Liver (tissue), 9 donors: ENCODE data around the gene SMOC2. TPM values are rescaled to one million over a fixed set of nuclear protein-coding genes. Genes with fewer than 3 reads are reported as not detected.

ENCODE experiments used
- DNase-seq: peaks from one replicate; pipeline ENCODE4 v3.0.0-alpha.2; 2017; ENCODE audit warnings: low spot score
- H3K27ac ChIP-seq, 2 donors: one replicate each; pipeline ENCODE4 v1.7.0; 2013; ENCODE audit warnings: inconsistent platforms in 2 of 2, low read length in 2 of 2, control low read depth in 1 of 2, low read depth in 1 of 2, mild to moderate bottlenecking in 1 of 2
- H3K27me3 ChIP-seq, 4 donors: one replicate each; pipeline versions ENCODE4 v1.6.1 to v1.7.0; 2013; ENCODE audit warnings: low read length in 3 of 4, inconsistent platforms in 1 of 4, mild to moderate bottlenecking in 1 of 4, moderate library complexity in 1 of 4; ENCODE audit not compliant: control insufficient read depth in 4 of 4, insufficient read depth in 4 of 4
- H3K36me3 ChIP-seq, 4 donors: one replicate each; pipeline versions ENCODE4 v1.6.1 to v1.7.0; 2013; ENCODE audit warnings: low read length in 3 of 4, mild to moderate bottlenecking in 3 of 4, low read depth in 1 of 4, moderate library complexity in 1 of 4; ENCODE audit not compliant: control insufficient read depth in 4 of 4, insufficient read depth in 3 of 4
- H3K4me1 ChIP-seq, 4 donors: one replicate each; pipeline versions ENCODE4 v1.6.1 to v1.7.0; 2013; ENCODE audit warnings: low read length in 3 of 4, mild to moderate bottlenecking in 3 of 4, moderate library complexity in 1 of 4; ENCODE audit not compliant: control insufficient read depth in 4 of 4, insufficient read depth in 4 of 4
- H3K4me3 ChIP-seq, 3 donors: one replicate each; pipeline versions ENCODE4 v1.6.1 to v1.7.0; 2013; ENCODE audit warnings: low read length in 3 of 3, control low read depth in 1 of 3, low read depth in 1 of 3, mild to moderate bottlenecking in 1 of 3
- H3K9ac ChIP-seq, 2 donors: one replicate each; pipeline ENCODE4 v1.7.0; 2013; ENCODE audit warnings: low read length in 2 of 2, mild to moderate bottlenecking in 2 of 2, moderate library complexity in 2 of 2, control low read depth in 1 of 2, low read depth in 1 of 2
- H3K9me3 ChIP-seq, 4 donors: one replicate each; pipeline versions ENCODE4 v1.6.1 to v1.7.0; 2013; ENCODE audit warnings: low read length in 3 of 4; ENCODE audit not compliant: control insufficient read depth in 4 of 4
- ATF3 ChIP-seq: IDR thresholded peaks from 2 replicates; pipeline ENCODE4 v1.6.1; 2016; ENCODE audit warnings: antibody characterized with exemption
- CTCF ChIP-seq: fragments of 150-350 bp; IDR thresholded peaks from 2 replicates; pipeline ENCODE4 v1.5.1; 2017; ENCODE audit warnings: improper control_type of control experiment, low read depth, low read length; ENCODE audit not compliant: missing input control
- EGR1 ChIP-seq, 2 donors: IDR thresholded peaks; 2 replicates each; pipeline ENCODE4 v1.6.1; 2016 to 2018; ENCODE audit warnings: antibody characterized with exemption in 2 of 2, low read depth in 2 of 2
- FOXA1 ChIP-seq: IDR thresholded peaks from 2 replicates; pipeline ENCODE4 v1.6.1; 2016; ENCODE audit warnings: antibody characterized with exemption
- FOXA2 ChIP-seq: IDR thresholded peaks from 2 replicates; pipeline ENCODE4 v1.6.1; 2016; ENCODE audit warnings: antibody characterized with exemption
- GABPA ChIP-seq, 2 donors: IDR thresholded peaks in 1 of 2; conservative IDR thresholded peaks in 1 of 2; 2 replicates each; pipeline ENCODE4 v1.6.1; 2016; ENCODE audit warnings: antibody characterized with exemption in 2 of 2, mild to moderate bottlenecking in 1 of 2, moderate library complexity in 1 of 2
- HNF4A ChIP-seq, 2 donors: conservative IDR thresholded peaks; 2 replicates each; pipeline ENCODE4 v1.6.1; 2016; ENCODE audit warnings: antibody characterized with exemption in 2 of 2, mild to moderate bottlenecking in 2 of 2
- HNF4G ChIP-seq: IDR thresholded peaks from 2 replicates; pipeline ENCODE4 v1.6.1; 2016; ENCODE audit warnings: antibody characterized with exemption
- JUND ChIP-seq, 2 donors: IDR thresholded peaks; 2 replicates each; pipeline ENCODE4 v1.6.1; 2016; ENCODE audit warnings: antibody characterized with exemption in 2 of 2
- MAX ChIP-seq: IDR thresholded peaks from 2 replicates; pipeline ENCODE4 v1.6.1; 2016; ENCODE audit warnings: antibody characterized with exemption
- NR2F2 ChIP-seq: IDR thresholded peaks from 2 replicates; pipeline ENCODE4 v1.6.1; 2016; ENCODE audit warnings: antibody characterized with exemption
- RAD21 ChIP-seq, 2 donors: IDR thresholded peaks; 2 replicates each; pipeline ENCODE4 v1.6.1; 2016; ENCODE audit warnings: antibody characterized with exemption in 2 of 2, mild to moderate bottlenecking in 2 of 2
- REST ChIP-seq: IDR thresholded peaks from 2 replicates; pipeline ENCODE4 v1.6.1; 2016; ENCODE audit warnings: antibody characterized with exemption, mild to moderate bottlenecking
- RXRA ChIP-seq, 2 donors: IDR thresholded peaks; 2 replicates each; pipeline ENCODE4 v1.6.1; 2017 to 2018; ENCODE audit warnings: antibody characterized with exemption in 2 of 2, mild to moderate bottlenecking in 1 of 2
- SP1 ChIP-seq: IDR thresholded peaks from 2 replicates; pipeline ENCODE4 v1.6.1; 2018; ENCODE audit warnings: antibody characterized with exemption, mild to moderate bottlenecking
- TAF1 ChIP-seq: conservative IDR thresholded peaks from 2 replicates; pipeline ENCODE4 v1.6.1; 2016; ENCODE audit warnings: antibody characterized with exemption, mild to moderate bottlenecking
- YY1 ChIP-seq: IDR thresholded peaks from 2 replicates; pipeline ENCODE4 v1.6.1; 2016; ENCODE audit warnings: antibody characterized with exemption, mild to moderate bottlenecking
- ZBTB33 ChIP-seq: IDR thresholded peaks from 2 replicates; pipeline ENCODE4 v1.6.1; 2016; ENCODE audit warnings: antibody characterized with exemption
- WGBS: extraction: QIAGEN DNeasy Blood & Tissue Kit; methylation state at CpG from one replicate; pipeline ENCODE4 v1.1.7; 2013; 5-methylcytosine and 5-hydroxymethylcytosine counted together
- polyA plus RNA-seq, 2 donors: library from polyadenylated mRNA; stranded (reverse) in 1 of 2; unstranded in 1 of 2; fragments of 200-250 nt in 1 of 2; fragments of >200 nt in 1 of 2; fragmentation: Nextera tagmentation in 1 of 2; extraction: Ambion mirVana in 1 of 2; gene quantifications; one replicate each; pipeline versions ENCODE4 v1.2.1 to v1.2.3, GENCODE V29; 2013 to 2015
- total RNA-seq, 2 donors: library from RNA; depleted of rRNA; stranded (reverse); fragments of >200 nt; gene quantifications; one replicate each; pipeline ENCODE4 v1.2.3, GENCODE V29; 2014
- donor health status: healthy.
- donor health status: healthy.
- donor health status: healthy.
- donor health status: healthy.
- donor health status: healthy.

The SMOC2 gene
- total and polyA plus RNA-seq, 4 donors, result 0.23 to 1.9 (median 1.1) TPM

- Histone ChIP-seq H3K4me1 (no peaks in the 10 kb centered on the region), H3K9ac (no peak overlapping the region), H3K4me3 (no peak overlapping the region), H3K9me3 (no peaks in the 10 kb centered on the region), H3K27ac (no peak overlapping the region), H3K36me3 (no peaks in the 10 kb centered on the region), H3K27me3 (no peaks in the 10 kb centered on the region)
- TF ChIP-seq RXRA (IDR thresholded peaks at IDR 0.05), result no peak
- no peak for TF ChIP-seq HNF4G
- no peak for TF ChIP-seq YY1
- TF ChIP-seq ZBTB33, result no peak
- no peak for TF ChIP-seq NR2F2
- TF ChIP-seq TAF1, result no peak
- DNase-seq, result no peak
- WGBS, result 77% methylated on average over 12 of the region's 12 CpGs
Observed at GRCh38 chr6:168394606-168395005, 46.4 kb upstream of the SMOC2 start.

- 75% methylated on average over 12 of the region's 12 CpGs for WGBS
- no peaks in the 10 kb centered on the region for H3K9me3 ChIP-seq
- no peak overlapping the region for H3K27ac ChIP-seq
- H3K27me3 ChIP-seq, result no peaks in the 10 kb centered on the region
- H3K9ac ChIP-seq, result no peak overlapping the region
- DNase-seq, result no peak
- no peaks in the 10 kb centered on the region for H3K4me1 ChIP-seq
- H3K36me3 ChIP-seq, result no peaks in the 10 kb centered on the region
- no peak overlapping the region for H3K4me3 ChIP-seq
- TF ChIP-seq ATF3 (no peak), FOXA2 (no peak), ZBTB33 (no peak), RAD21 (IDR thresholded peaks at IDR 0.05) (no peak), SP1 (no peak), EGR1 (IDR thresholded peaks at IDR 0.05; ENCODE audit: low read depth in 2 of 2) (no peak), RXRA (IDR thresholded peaks at IDR 0.05) (no peak), YY1 (no peak), HNF4G (no peak), JUND (IDR thresholded peaks at IDR 0.05) (no peak), NR2F2 (no peak), REST (no peak), HNF4A (conservative IDR thresholded peaks at IDR 0.05) (no peak), FOXA1 (no peak), CTCF (no peak), GABPA (IDR thresholded peaks at IDR 0.05 in 1 of 2, conservative IDR thresholded peaks at IDR 0.05 in 1 of 2) (no peak), TAF1 (no peak), MAX (no peak)
Observed at GRCh38 chr6:168395983-168396382, 45.0 kb upstream of the SMOC2 start.
